K562 (cell line): ENCODE measurements around the gene CLIP2. TPM values are rescaled to one million over a fixed set of nuclear protein-coding genes. Genes with fewer than 3 reads are reported as not detected.
A peak's percentile ranks its signal among the peaks of the same experiment; 100 is the strongest.
"Not testable (repeated sequence)": the region's sequence is repeated elsewhere in the genome, so short reads cannot be mapped to it uniquely, and the experiment has no call there.

Source experiments
- ATAC-seq: fragments of 200-7000 bp; cut with Tn5 transposase; 3 replicates; pipeline ENCODE4 v1.9.1; 2020; ENCODE audit warnings: moderate library complexity
- BruUV-seq: library from RNA; stranded (reverse); fragments of 400-500 nt; replicated peaks from 2 replicates; lab custom pipeline; 2021; lab: Mats Ljungman, UMichigan
- CTCF ChIA-PET: fragments of 300-600 bp; formaldehyde crosslinking; extraction: SDS; loops from one replicate; lab custom pipeline; 2021; ENCODE audit warnings: low intra/inter-chr PET ratio; lab: Yijun Ruan, JAX
- POLR2A ChIA-PET: fragments of 300-600, 350-650 bp; sonication (Branson Sonifier 250); formaldehyde crosslinking; extraction: SDS; loops from one replicate; lab custom pipeline; 2021; ENCODE audit warnings: antibody characterized with exemption, inconsistent platforms; lab: Yijun Ruan, JAX
- DNase-seq, 4 experiments: peaks; one replicate each; pipeline versions ENCODE4 v3.0.0 to v3.0.0-alpha.2; 2011 to 2018; ENCODE audit warnings: low spot score in 3 of 4, mixed read lengths in 3 of 4; ENCODE audit errors: extremely low read depth in 1 of 4
- FAIRE-seq: peaks from 2 replicates; lab custom pipeline; 2011; peaks lifted over from hg19 to GRCh38; lab: Jason Lieb, UNC
- H2AFZ ChIP-seq: 2 replicates; pipeline ENCODE4 v1.6.0; 2011; ENCODE audit warnings: low read depth, low read length, control low read depth, inconsistent platforms
- H3K27ac ChIP-seq: fragments of 200-600 bp; 3 replicates; pipeline ENCODE4 v1.8.0; 2011; ENCODE audit warnings: low read depth, mild to moderate bottlenecking, control low read depth, inconsistent platforms, low read length, moderate library complexity, mixed read lengths; ENCODE audit errors: extremely low read depth
- H3K27me3 ChIP-seq, 2 experiments: fragments of 300-600 bp in 1 of 2; 2 replicates in 1 of 2; 3 replicates in 1 of 2; pipeline versions ENCODE4 v1.6.0 to v1.8.0; 2011; ENCODE audit warnings: inconsistent platforms in 2 of 2, low read length in 2 of 2, mild to moderate bottlenecking in 1 of 2, mixed read lengths in 1 of 2, moderate library complexity in 1 of 2; ENCODE audit not compliant: control insufficient read depth in 2 of 2, insufficient read depth in 2 of 2
- H3K36me3 ChIP-seq: fragments of 300-600 bp; 3 replicates; pipeline ENCODE4 v1.8.0; 2011; ENCODE audit warnings: mild to moderate bottlenecking, low read length, inconsistent platforms; ENCODE audit not compliant: control insufficient read depth, insufficient read depth
- H3K4me1 ChIP-seq, 2 experiments: fragments of 200-600 bp in 1 of 2; replicated peaks in 1 of 2; 2 replicates in 1 of 2; 3 replicates in 1 of 2; pipeline versions ENCODE4 v1.5.1 to v1.8.0; 2011; ENCODE audit warnings: inconsistent platforms in 2 of 2, low read length in 2 of 2, mild to moderate bottlenecking in 1 of 2, mixed read lengths in 1 of 2, moderate library complexity in 1 of 2; ENCODE audit not compliant: control insufficient read depth in 2 of 2, insufficient read depth in 2 of 2
- H3K4me2 ChIP-seq: 2 replicates; pipeline ENCODE4 v1.6.1; 2011; ENCODE audit warnings: low read length, control low read depth, inconsistent platforms, mixed read lengths; ENCODE audit not compliant: insufficient read depth
- H3K4me3 ChIP-seq: fragments of 200-600 bp; sonication (generic), shearing (Covaris generic); 2 replicates; pipeline ENCODE4 v1.5.1; 2016; ENCODE audit warnings: control low read depth, inconsistent platforms
- H3K79me2 ChIP-seq: fragments of 200-600 bp; 3 replicates; pipeline ENCODE4 v1.8.0; 2011; ENCODE audit warnings: low read length, inconsistent platforms; ENCODE audit not compliant: control insufficient read depth, insufficient read depth
- H3K9ac ChIP-seq, 2 experiments: 2 replicates each; pipeline versions ENCODE4 v1.6.0 to v1.6.1; 2011; ENCODE audit warnings: low read depth in 2 of 2, low read length in 2 of 2, control low read depth in 1 of 2, inconsistent platforms in 1 of 2, mild to moderate bottlenecking in 1 of 2, mixed read lengths in 1 of 2; ENCODE audit not compliant: insufficient read depth in 1 of 2
- H3K9me1 ChIP-seq: one replicate; pipeline ENCODE4 v1.6.0; 2011; ENCODE audit warnings: inconsistent platforms, mild to moderate bottlenecking, low read length, moderate library complexity; ENCODE audit not compliant: control insufficient read depth, insufficient read depth
- H3K9me3 ChIP-seq: replicated peaks from 2 replicates; pipeline ENCODE4 v1.5.1; 2011; ENCODE audit warnings: low read depth, low read length, inconsistent platforms; ENCODE audit not compliant: control insufficient read depth, insufficient read depth
- H4K20me1 ChIP-seq: replicated peaks from 2 replicates; pipeline ENCODE4 v1.6.1; 2011; ENCODE audit warnings: low read length, inconsistent platforms, mixed read lengths; ENCODE audit not compliant: control insufficient read depth, insufficient read depth
- BCOR ChIP-seq: fragments of 450-650 bp; IDR thresholded peaks from 2 replicates; pipeline ENCODE4 v1.6.1; 2016
- NFIC ChIP-seq: fragments of 450-650 bp; IDR thresholded peaks from 2 replicates; pipeline ENCODE4 v1.6.1; 2017; ENCODE audit warnings: mild to moderate bottlenecking, inconsistent platforms
- NFIX ChIP-seq: fragments of 250-450 bp; sonication (Bioruptor Pico); IDR thresholded peaks from 2 replicates; pipeline ENCODE4 v1.4.0; 2020; ENCODE audit warnings: low read depth, mild to moderate bottlenecking, moderate library complexity
- ZNF121 ChIP-seq: sonication (generic); formaldehyde crosslinking; conservative IDR thresholded peaks from 2 replicates; pipeline ENCODE4 v1.8.0; 2022; ENCODE audit warnings: missing genetic modification reagents
- WGBS: fragments of 100-300 bp; shearing (Covaris generic); methylation state at CpG from one replicate; pipeline ENCODE4 v1.1.6; 2016; ENCODE audit warnings: low coverage, mixed read lengths; ENCODE audit not compliant: insufficient coverage; ENCODE audit errors: missing lambda C conversion rate; 5-methylcytosine and 5-hydroxymethylcytosine counted together
- in situ Hi-C: fragments of 300-500 bp; cut with MboI; formaldehyde crosslinking; loops from 4 replicates; pipeline ENCODE4 v1.15.0; 2018; ENCODE audit warnings: inconsistent platforms, mixed read lengths
- intact Hi-C: fragments of 100-400 bp; cut with micrococcal nuclease; formaldehyde crosslinking; loops from 2 replicates; pipeline ENCODE4 v1.14.2; 2022
- polyA plus RNA-seq, 8 experiments: library from polyadenylated mRNA; depleted of rRNA in 4 of 8; stranded (reverse) in 5 of 8; unstranded in 3 of 8; fragments of >200 nt; fragmentation: Nextera tagmentation in 2 of 8; fragmentation: Illumina TruSeq in 1 of 8; extraction: Ambion mirVana in 2 of 8; extraction: Trizol in 1 of 8; gene quantifications; 2 replicates each; pipeline versions ENCODE4 v1.2.1 to v1.2.3, GENCODE V29; 2011 to 2014; ENCODE audit warnings: inconsistent platforms in 1 of 8, missing spikeins in 1 of 8
- total RNA-seq, 7 experiments: library from RNA; depleted of rRNA in 6 of 7; stranded (reverse); fragments of >200 nt in 6 of 7; fragmentation: Illumina TruSeq in 2 of 7; extraction: Trizol in 2 of 7; gene quantifications; 2 replicates each; pipeline versions ENCODE4 v1.2.1 to v1.2.3, GENCODE V29; 2011 to 2021; ENCODE audit warnings: low replicate concordance in 1 of 7

CLIP2 gene
- total and polyA plus RNA-seq, 9 of the 15 experiments (the other 6 are each of a cell fraction or from before 2014, with no cell fraction given) = 0.07 to 5.4 (median 2.1) TPM

DNA sequence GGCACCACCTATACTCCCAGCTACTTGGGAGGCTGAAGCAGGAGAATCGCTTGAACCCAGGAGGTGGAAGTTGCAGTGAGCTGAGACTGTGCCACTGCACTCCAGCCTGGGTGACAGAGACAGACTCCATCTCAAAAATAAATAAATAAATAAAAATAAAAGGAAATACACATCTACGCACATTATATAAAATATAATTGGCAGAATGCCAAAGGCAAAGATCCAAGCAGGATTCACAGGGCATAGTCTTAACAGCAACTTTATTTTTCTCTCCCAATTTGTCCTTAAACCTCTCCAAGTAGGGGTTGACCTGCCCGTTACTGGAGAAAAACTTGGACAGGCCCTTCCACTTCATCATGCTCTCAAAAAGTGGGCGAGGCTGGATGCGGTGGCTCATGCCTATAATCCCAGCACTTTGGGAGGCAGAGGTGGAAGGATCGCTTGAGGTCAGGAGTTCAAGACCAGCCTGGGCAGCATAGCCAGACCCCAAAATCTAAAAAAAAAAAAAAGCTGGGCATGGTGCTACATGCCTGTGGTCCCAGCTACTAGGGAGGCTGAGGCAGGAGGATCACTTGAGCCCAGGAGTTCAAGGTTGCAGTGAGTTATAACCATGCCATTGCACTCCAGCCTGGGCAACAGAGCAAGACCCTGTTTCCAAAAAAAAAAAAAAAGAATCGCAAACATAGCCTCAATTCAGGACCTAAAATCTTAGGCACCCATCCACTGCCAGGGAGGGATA is 125.6 kb downstream of the CLIP2 start:
- peak; percentile 83 for TF ChIP-seq NFIX (CRISPR knock-in tag)
- 0 out of 2 replicates have a peak, but pooled peaks have one; percentile 27 for TF ChIP-seq BCOR
- peak; percentile 96 for TF ChIP-seq ZNF121 (CRISPR knock-in tag)
- TF ChIP-seq NFIC = peak; percentile 89
- BruUV-seq, DNase-seq, H3K27me3 ChIP-seq, H3K27ac ChIP-seq, H2AFZ ChIP-seq, H4K20me1 ChIP-seq, H3K4me1 ChIP-seq, H3K4me3 ChIP-seq, FAIRE-seq, H3K9me1 ChIP-seq, H3K9ac ChIP-seq, H3K9me3 ChIP-seq, H3K79me2 ChIP-seq, H3K4me2 ChIP-seq, CTCF ChIA-PET, ATAC-seq, H3K36me3 ChIP-seq, intact Hi-C loops: not testable (repeated sequence)
- POLR2A ChIA-PET = interaction anchor here (0.7 kb wide), 1 partner anchor 1188 kb away, joined by 3 read pairs; no protein-coding TSS in a partner anchor
- in situ Hi-C loops = loop anchor here (25.0 kb wide), 1 partner anchor 623 kb away; no protein-coding TSS in a partner anchor
- 23% methylated on average over 4 of the region's 7 CpGs for WGBS
